Thymus (tissue), 14 donors: ENCODE data around the gene EBLN1. TPM values are rescaled to one million over a fixed set of nuclear protein-coding genes. Genes with fewer than 3 reads are reported as not detected.

Source experiments
- DNase-seq, 9 donors: peaks; one replicate each; pipeline ENCODE4 v3.0.0-alpha.2; 2013; ENCODE audit warnings: low spot score in 9 of 9, low read depth in 6 of 9, missing footprints in 1 of 9
- H3K27ac ChIP-seq, 2 donors: one replicate each; pipeline ENCODE4 v1.5.1; 2013; ENCODE audit warnings: control low read depth in 1 of 2, low read depth in 1 of 2, low read length in 1 of 2, mild to moderate bottlenecking in 1 of 2, moderate library complexity in 1 of 2
- H3K27me3 ChIP-seq, 2 donors: one replicate each; pipeline ENCODE4 v1.5.1; 2013; ENCODE audit warnings: low read length in 1 of 2; ENCODE audit not compliant: control insufficient read depth in 2 of 2, insufficient read depth in 1 of 2
- H3K36me3 ChIP-seq, 2 donors: one replicate each; pipeline ENCODE4 v1.5.1; 2013; ENCODE audit warnings: low read length in 1 of 2, mild to moderate bottlenecking in 1 of 2, moderate library complexity in 1 of 2; ENCODE audit not compliant: control insufficient read depth in 2 of 2, insufficient read depth in 2 of 2
- H3K4me1 ChIP-seq, 2 donors: one replicate each; pipeline ENCODE4 v1.5.1; 2013; ENCODE audit warnings: low read length in 2 of 2; ENCODE audit not compliant: control insufficient read depth in 2 of 2, insufficient read depth in 2 of 2
- H3K4me3 ChIP-seq, 2 donors: one replicate each; pipeline ENCODE4 v1.5.1; 2013; ENCODE audit warnings: low read length in 2 of 2, control low read depth in 1 of 2, mild to moderate bottlenecking in 1 of 2
- H3K9me3 ChIP-seq, 2 donors: one replicate each; pipeline ENCODE4 v1.5.1; 2013; ENCODE audit warnings: low read length in 1 of 2, mild to moderate bottlenecking in 1 of 2; ENCODE audit not compliant: control insufficient read depth in 2 of 2, insufficient read depth in 1 of 2
- WGBS: extraction: QIAGEN DNeasy Blood & Tissue Kit; methylation state at CpG from one replicate; pipeline ENCODE4 v1.1.7; 2013; 5-methylcytosine and 5-hydroxymethylcytosine counted together
- long read RNA-seq, 10 donors: transcript quantifications; one replicate each; lab custom pipeline, GENCODE V29; 2026
- polyA plus RNA-seq: library from polyadenylated mRNA; stranded (reverse); fragments of 200-250 nt; gene quantifications from one replicate; pipeline ENCODE4 v1.2.3, GENCODE V29; 2013
- total RNA-seq: library from RNA; stranded (reverse); fragments of 120-200 nt; gene quantifications from one replicate; pipeline ENCODE4 v1.2.4, GENCODE V29; 2013
- donor health status: healthy.

Gene EBLN1
- not detected for total RNA-seq
- polyA plus RNA-seq, result 0.11 TPM
- long read RNA-seq, donor 1, result 0 reads
- long read RNA-seq, donor 2, result 0 reads
- long read RNA-seq, donor 3, result 0 reads
- long read RNA-seq, donor 4, result 0 reads
- long read RNA-seq, donor 5, result 0 reads
- long read RNA-seq, donor 6, result 0 reads
- long read RNA-seq, donor 7, result 0 reads
- long read RNA-seq, donor 8, result 0 reads
- long read RNA-seq, donor 9, result 0 reads
- long read RNA-seq, donor 10, result 0 reads

GRCh38 chr10:22217842-22218241, at the start of gene EBLN1:
EBLN1 (minus strand) TSS chr10:22218015; CDS start chr10:22209983, 8,032 bp downstream.
- H3K4me3 ChIP-seq, result no peak within 1 kb of the TSS
- 95% methylated on average over 7 of the region's 7 CpGs for whole genome bisulfite sequencing
- no peaks in the 10 kb centered on the region for H3K27me3 ChIP-seq
- DNase-seq, result no peak
- no peaks in the 10 kb centered on the region for H3K9me3 ChIP-seq
- no peak within 1 kb of the TSS for H3K27ac ChIP-seq
- H3K36me3 ChIP-seq, result no peaks in the 10 kb centered on the region
- no peaks in the 10 kb centered on the region for H3K4me1 ChIP-seq

GRCh38 chr10:22265839-22266537, 48.2 kb upstream of the EBLN1 start:
- no peak for DNase-seq
- 96% methylated on average over 4 of the region's 4 CpGs for whole genome bisulfite sequencing
- no peaks in the 10 kb centered on the region for H3K4me1 ChIP-seq
- H3K9me3 ChIP-seq, result no peaks in the 10 kb centered on the region
- H3K27ac ChIP-seq, result no peak overlapping the region
- no peaks in the 10 kb centered on the region for H3K36me3 ChIP-seq
- no peaks in the 10 kb centered on the region for H3K27me3 ChIP-seq
- no peak overlapping the region for H3K4me3 ChIP-seq

GRCh38 chr10:22263106-22263505, 45.3 kb upstream of the EBLN1 start:
- H3K36me3 ChIP-seq, result no peaks in the 10 kb centered on the region
- no peak overlapping the region for H3K4me3 ChIP-seq
- WGBS, result 98% methylated on average over 2 of the region's 2 CpGs
- H3K9me3 ChIP-seq, result no peaks in the 10 kb centered on the region
- DNase-seq, result no peak
- no peaks in the 10 kb centered on the region for H3K4me1 ChIP-seq
- peaks cover 0 to 11% of the 10 kb centered on the region in 2 donors for H3K27me3 ChIP-seq
- no peak overlapping the region for H3K27ac ChIP-seq

- Histone ChIP-seq H3K36me3 (no peaks in the 10 kb centered on the region), H3K4me1 (no peaks in the 10 kb centered on the region), H3K27ac (no peak overlapping the region), H3K4me3 (no peak overlapping the region), H3K9me3 (no peaks in the 10 kb centered on the region), H3K27me3 (peaks cover 0 to 29% of the 10 kb centered on the region in 2 donors)
- 96% methylated on average over 3 of the region's 3 CpGs for WGBS
- no peak for DNase-seq
Measured at GRCh38 chr10:22259280-22259679, 41.5 kb upstream of the EBLN1 start.

- peaks cover 5 to 37% of the 10 kb centered on the region in 2 donors for H3K27me3 ChIP-seq
- WGBS, result 86% methylated on average over 3 of the region's 3 CpGs
- no peaks in the 10 kb centered on the region for H3K36me3 ChIP-seq
Measured at GRCh38 chr10:22258471-22258870, 40.7 kb upstream of the EBLN1 start.

GRCh38 chr10:22253580-22253882, 35.7 kb upstream of the EBLN1 start:
- H3K36me3 ChIP-seq, result no peaks in the 10 kb centered on the region
- peaks cover 0 to 7% of the 10 kb centered on the region in 2 donors for H3K9me3 ChIP-seq
- H3K4me1 ChIP-seq, result peaks cover 7 to 9% of the 10 kb centered on the region in 2 donors
- WGBS, result 3% methylated on average over 24 of the region's 24 CpGs
- H3K4me3 ChIP-seq, result peak overlapping the region; percentile 60 to 85
- peaks cover 17 to 55% of the 10 kb centered on the region in 2 donors for H3K27me3 ChIP-seq
- peak overlapping the region; percentile 64 to 89 for H3K27ac ChIP-seq
- peak in 3 of 9 donors; percentile 7 to 47 (median 7) for DNase-seq

More at GRCh38 chr10:22258471-22258870, 40.7 kb upstream of the EBLN1 start:
- peaks cover 0 to 2% of the 10 kb centered on the region in 2 donors for H3K9me3 ChIP-seq
- DNase-seq, result no peak
- H3K4me1 ChIP-seq, result peaks cover 0 to 1% of the 10 kb centered on the region in 2 donors
- H3K27ac ChIP-seq, result no peak overlapping the region
- no peak overlapping the region for H3K4me3 ChIP-seq

GRCh38 chr10:22252801-22253579, 35.2 kb upstream of the EBLN1 start:
- H3K36me3 ChIP-seq, result no peaks in the 10 kb centered on the region
- H3K27ac ChIP-seq, result peak overlapping the region; percentile 64 to 89

GRCh38 chr10:22252224-22252800, 34.5 kb upstream of the EBLN1 start:
- peak in 6 of 9 donors; percentile 15 to 75 (median 30) for DNase-seq

More at GRCh38 chr10:22252801-22253579, 35.2 kb upstream of the EBLN1 start:
- H3K27me3 ChIP-seq, result peaks cover 17 to 51% of the 10 kb centered on the region in 2 donors
- H3K4me3 ChIP-seq, result peak overlapping the region; percentile 60 to 85
- peaks cover 7 to 9% of the 10 kb centered on the region in 2 donors for H3K4me1 ChIP-seq
- H3K9me3 ChIP-seq, result peaks cover 0 to 7% of the 10 kb centered on the region in 2 donors
- WGBS, result under 1% methylated on average over 80 of the region's 80 CpGs
- peak in 6 of 9 donors; percentile 13 to 59 (median 24) for DNase-seq

More at GRCh38 chr10:22252224-22252800, 34.5 kb upstream of the EBLN1 start:
- Histone ChIP-seq H3K4me1 (peaks cover 7 to 9% of the 10 kb centered on the region in 2 donors), H3K27me3 (peaks cover 17 to 49% of the 10 kb centered on the region in 2 donors), H3K4me3 (peak overlapping the region; percentile 60 to 85), H3K36me3 (no peaks in the 10 kb centered on the region), H3K9me3 (peaks cover 0 to 7% of the 10 kb centered on the region in 2 donors), H3K27ac (peak overlapping the region; percentile 88 to 89)
- under 1% methylated on average over 52 of the region's 52 CpGs for WGBS
